H9 (cell line): ENCODE measurements around the gene CRISPLD2. TPM values are rescaled to one million over a fixed set of nuclear protein-coding genes. Genes with fewer than 3 reads are reported as not detected.

Experiments used
- DNase-seq: peaks from one replicate; pipeline ENCODE4 v3.0.0-alpha.2; 2017
- H2AFZ ChIP-seq: one replicate; pipeline ENCODE4 v1.6.1; 2013; ENCODE audit warnings: mild to moderate bottlenecking, low read length, control low read depth, moderate library complexity
- H2AK5ac ChIP-seq: 2 replicates; pipeline ENCODE4 v1.6.1; 2013; ENCODE audit warnings: low read length, control low read depth, mixed read lengths; ENCODE audit not compliant: insufficient read length
- H2BK120ac ChIP-seq: one replicate; pipeline ENCODE4 v1.6.1; 2013; ENCODE audit warnings: low read depth, mild to moderate bottlenecking, low read length, control low read depth, inconsistent platforms; ENCODE audit not compliant: poor library complexity, severe bottlenecking
- H2BK12ac ChIP-seq: 2 replicates; pipeline ENCODE4 v1.6.1; 2013; ENCODE audit warnings: low read length, control low read depth, mixed read lengths, low read depth; ENCODE audit not compliant: insufficient read length
- H2BK15ac ChIP-seq: 2 replicates; pipeline ENCODE4 v1.6.1; 2013; ENCODE audit warnings: low read depth, low read length, control low read depth
- H2BK20ac ChIP-seq: one replicate; pipeline ENCODE4 v1.6.1; 2013; ENCODE audit warnings: low read depth, mild to moderate bottlenecking, low read length, control low read depth, inconsistent platforms; ENCODE audit not compliant: poor library complexity, severe bottlenecking
- H2BK5ac ChIP-seq: 2 replicates; pipeline ENCODE4 v1.6.1; 2013; ENCODE audit warnings: low read length, control low read depth, mixed read lengths; ENCODE audit not compliant: insufficient read length
- H3K14ac ChIP-seq: 2 replicates; pipeline ENCODE4 v1.6.1; 2013; ENCODE audit warnings: low read length, control low read depth; ENCODE audit not compliant: insufficient read depth
- H3K18ac ChIP-seq: 2 replicates; pipeline ENCODE4 v1.6.1; 2013; ENCODE audit warnings: low read depth, mild to moderate bottlenecking, mixed read lengths, low read length, control low read depth; ENCODE audit not compliant: insufficient read length
- H3K23ac ChIP-seq: 2 replicates; pipeline ENCODE4 v1.6.1; 2013; ENCODE audit warnings: low read length, control low read depth, mixed read lengths, low read depth; ENCODE audit not compliant: insufficient read length
- H3K23me2 ChIP-seq: 2 replicates; pipeline ENCODE4 v1.6.1; 2013; ENCODE audit warnings: low read depth, mild to moderate bottlenecking, mixed read lengths, low read length, control low read depth; ENCODE audit not compliant: insufficient read length, poor library complexity, severe bottlenecking
- H3K27ac ChIP-seq: 2 replicates; pipeline ENCODE4 v1.5.1; 2013; ENCODE audit warnings: low read length, control low read depth, mixed read lengths, low read depth; ENCODE audit not compliant: insufficient read length
- H3K27me3 ChIP-seq: 2 replicates; pipeline ENCODE4 v1.6.1; 2013; ENCODE audit warnings: low read length, control low read depth, inconsistent platforms; ENCODE audit not compliant: insufficient read depth
- H3K4ac ChIP-seq: 2 replicates; pipeline ENCODE4 v1.6.1; 2013; ENCODE audit warnings: low read depth, mild to moderate bottlenecking, control low read depth, inconsistent platforms, low read length, moderate library complexity
- H3K4me1 ChIP-seq: 2 replicates; pipeline ENCODE4 v1.6.1; 2013; ENCODE audit warnings: low read length, control low read depth, inconsistent platforms; ENCODE audit not compliant: insufficient read depth
- H3K4me2 ChIP-seq: 2 replicates; pipeline ENCODE4 v1.6.1; 2013; ENCODE audit warnings: low read length, control low read depth, mixed read lengths; ENCODE audit not compliant: insufficient read length, insufficient read depth
- H3K56ac ChIP-seq: 2 replicates; pipeline ENCODE4 v1.6.1; 2013; ENCODE audit warnings: low read depth, mild to moderate bottlenecking, mixed read lengths, low read length, control low read depth; ENCODE audit not compliant: insufficient read length
- H3K79me1 ChIP-seq: 2 replicates; pipeline ENCODE4 v1.6.1; 2013; ENCODE audit warnings: low read depth, mild to moderate bottlenecking, moderate library complexity, low read length, control low read depth, inconsistent platforms; ENCODE audit not compliant: insufficient read depth, poor library complexity, severe bottlenecking
- H3K79me2 ChIP-seq: 2 replicates; pipeline ENCODE4 v1.6.1; 2013; ENCODE audit warnings: low read length, control low read depth, inconsistent platforms; ENCODE audit not compliant: insufficient read depth
- H3K9ac ChIP-seq: 2 replicates; pipeline ENCODE4 v1.6.1; 2013; ENCODE audit warnings: low read length, control low read depth, mixed read lengths; ENCODE audit not compliant: insufficient read length; ENCODE audit errors: extremely low read depth
- H3K9me3 ChIP-seq: one replicate; pipeline ENCODE4 v1.6.1; 2013; ENCODE audit warnings: low read depth, low read length, inconsistent platforms; ENCODE audit not compliant: control insufficient read depth
- H3T11ph ChIP-seq: one replicate; pipeline ENCODE4 v1.6.1; 2013; ENCODE audit warnings: mild to moderate bottlenecking, low read length, control low read depth, inconsistent platforms
- H4K20me1 ChIP-seq: one replicate; pipeline ENCODE4 v1.6.1; 2013; ENCODE audit not compliant: control insufficient read depth, insufficient read length, insufficient read depth
- H4K5ac ChIP-seq: 2 replicates; pipeline ENCODE4 v1.6.1; 2013; ENCODE audit warnings: low read depth, mild to moderate bottlenecking, mixed read lengths, low read length, control low read depth; ENCODE audit not compliant: insufficient read length
- H4K8ac ChIP-seq: replicated peaks from 2 replicates; pipeline ENCODE4 v1.6.1; 2013; ENCODE audit warnings: low read length, control low read depth, mixed read lengths, low read depth; ENCODE audit not compliant: insufficient read length
- H4K91ac ChIP-seq: 2 replicates; pipeline ENCODE4 v1.6.1; 2013; ENCODE audit warnings: low read depth, mild to moderate bottlenecking, moderate library complexity, mixed read lengths, low read length, control low read depth; ENCODE audit not compliant: insufficient read length
- H3K27ac Mint-ChIP-seq, 3 experiments: 2 replicates in 2 of 3; 3 replicates in 1 of 3; pipeline ENCODE4 v1.8.0; 2020 to 2021; ENCODE audit warnings: mixed read lengths in 3 of 3, mild to moderate bottlenecking in 1 of 3, moderate library complexity in 1 of 3
- H3K27me3 Mint-ChIP-seq: 2 replicates; pipeline ENCODE4 v1.8.0; 2021; ENCODE audit warnings: low read depth, mild to moderate bottlenecking, moderate library complexity, mixed read lengths
- H3K36me3 Mint-ChIP-seq, 3 experiments: 2 replicates in 2 of 3; 3 replicates in 1 of 3; pipeline ENCODE4 v1.8.0; 2020 to 2021; ENCODE audit warnings: low read depth in 3 of 3, mixed read lengths in 3 of 3; ENCODE audit not compliant: insufficient read depth in 1 of 3
- H3K4me1 Mint-ChIP-seq, 2 experiments: 2 replicates each; pipeline ENCODE4 v1.8.0; 2020; ENCODE audit warnings: mixed read lengths in 2 of 2
- H3K4me3 Mint-ChIP-seq, 2 experiments: 2 replicates in 1 of 2; 3 replicates in 1 of 2; pipeline ENCODE4 v1.8.0; 2020 to 2021; ENCODE audit warnings: mild to moderate bottlenecking in 2 of 2, mixed read lengths in 2 of 2, moderate library complexity in 1 of 2
- H3K9me3 Mint-ChIP-seq, 2 experiments: 2 replicates in 1 of 2; 3 replicates in 1 of 2; pipeline ENCODE4 v1.8.0; 2020; ENCODE audit warnings: mild to moderate bottlenecking in 2 of 2, mixed read lengths in 2 of 2, moderate library complexity in 1 of 2
- WGBS: extraction: QIAGEN DNeasy Blood & Tissue Kit; methylation state at CpG from one replicate; pipeline ENCODE4 v1.1.7; 2013; ENCODE audit warnings: missing lambda C conversion rate, low lambda C conversion rate, mixed read lengths; ENCODE audit not compliant: insufficient read length; ENCODE audit errors: extremely low coverage; 5-methylcytosine and 5-hydroxymethylcytosine counted together
- total RNA-seq: library from RNA; stranded (reverse); gene quantifications from 2 replicates; pipeline ENCODE4 v1.2.1, GENCODE V29; 2021
- TF ChIP-seq, protein P1 (sequence below): fragments of 200-600 bp; sonication (generic); conservative IDR thresholded peaks from 3 replicates; pipeline ENCODE4 v1.8.0; 2021; ENCODE audit warnings: antibody characterized with exemption, mild to moderate bottlenecking

CRISPLD2 gene
- total RNA-seq, 1 experiment from 2014 or later = 2.3 TPM

GRCh38 chr16:84874983-84875382, 55.2 kb downstream of the CRISPLD2 start:
- Histone ChIP-seq H4K8ac (no peak overlapping the region), H2AK5ac (no peak overlapping the region), H3K4ac (no peak overlapping the region), H3K9ac (no peak overlapping the region), H3K14ac (no peak overlapping the region), H2BK12ac (no peak overlapping the region), H4K20me1 (no peaks in the 10 kb centered on the region), H2BK20ac (no peak overlapping the region), H3K4me2 (no peak overlapping the region), H3K23me2 (no peaks in the 10 kb centered on the region), H3K79me2 (no peaks in the 10 kb centered on the region), H3T11ph (no peak overlapping the region), H2AFZ (no peak overlapping the region), H3K79me1 (no peaks in the 10 kb centered on the region), H3K27me3 (no peaks in the 10 kb centered on the region), H2BK15ac (no peak overlapping the region), H2BK120ac (no peak overlapping the region), H3K23ac (no peak overlapping the region), H3K9me3 (no peaks in the 10 kb centered on the region), H3K4me1 (no peaks in the 10 kb centered on the region), H3K18ac (no peak overlapping the region), H4K91ac (no peak overlapping the region), H4K5ac (no peak overlapping the region), H3K27ac (no peak overlapping the region), H2BK5ac (no peak overlapping the region), H3K56ac (no peak overlapping the region)
- Mint-ChIP-seq H3K36me3 (peaks cover 2 to 6% (median 4%) of the 10 kb centered on the region in 3 experiments; a peak in 5 of 7 replicates), H3K4me3 (no peak overlapping the region), H3K27ac (no peak overlapping the region; a peak in 1 of 7 replicates), H3K9me3 (no peaks in the 10 kb centered on the region), H3K27me3 (peaks cover 6% of the 10 kb centered on the region), H3K4me1 (peaks cover 8 to 12% of the 10 kb centered on the region in 2 experiments)
- DNase-seq = no peak
- TF ChIP-seq, protein P1, sequence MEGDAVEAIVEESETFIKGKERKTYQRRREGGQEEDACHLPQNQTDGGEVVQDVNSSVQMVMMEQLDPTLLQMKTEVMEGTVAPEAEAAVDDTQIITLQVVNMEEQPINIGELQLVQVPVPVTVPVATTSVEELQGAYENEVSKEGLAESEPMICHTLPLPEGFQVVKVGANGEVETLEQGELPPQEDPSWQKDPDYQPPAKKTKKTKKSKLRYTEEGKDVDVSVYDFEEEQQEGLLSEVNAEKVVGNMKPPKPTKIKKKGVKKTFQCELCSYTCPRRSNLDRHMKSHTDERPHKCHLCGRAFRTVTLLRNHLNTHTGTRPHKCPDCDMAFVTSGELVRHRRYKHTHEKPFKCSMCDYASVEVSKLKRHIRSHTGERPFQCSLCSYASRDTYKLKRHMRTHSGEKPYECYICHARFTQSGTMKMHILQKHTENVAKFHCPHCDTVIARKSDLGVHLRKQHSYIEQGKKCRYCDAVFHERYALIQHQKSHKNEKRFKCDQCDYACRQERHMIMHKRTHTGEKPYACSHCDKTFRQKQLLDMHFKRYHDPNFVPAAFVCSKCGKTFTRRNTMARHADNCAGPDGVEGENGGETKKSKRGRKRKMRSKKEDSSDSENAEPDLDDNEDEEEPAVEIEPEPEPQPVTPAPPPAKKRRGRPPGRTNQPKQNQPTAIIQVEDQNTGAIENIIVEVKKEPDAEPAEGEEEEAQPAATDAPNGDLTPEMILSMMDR = no peak
- no CpG with 5 or more reads among the region's 3 CpGs for WGBS
